ENCODE measurements around the gene DLG2.
"Not testable (repeated sequence)": the region's sequence is repeated elsewhere in the genome, so short reads cannot be mapped to it uniquely, and the experiment has no call there.

Gene DLG2

DNA sequence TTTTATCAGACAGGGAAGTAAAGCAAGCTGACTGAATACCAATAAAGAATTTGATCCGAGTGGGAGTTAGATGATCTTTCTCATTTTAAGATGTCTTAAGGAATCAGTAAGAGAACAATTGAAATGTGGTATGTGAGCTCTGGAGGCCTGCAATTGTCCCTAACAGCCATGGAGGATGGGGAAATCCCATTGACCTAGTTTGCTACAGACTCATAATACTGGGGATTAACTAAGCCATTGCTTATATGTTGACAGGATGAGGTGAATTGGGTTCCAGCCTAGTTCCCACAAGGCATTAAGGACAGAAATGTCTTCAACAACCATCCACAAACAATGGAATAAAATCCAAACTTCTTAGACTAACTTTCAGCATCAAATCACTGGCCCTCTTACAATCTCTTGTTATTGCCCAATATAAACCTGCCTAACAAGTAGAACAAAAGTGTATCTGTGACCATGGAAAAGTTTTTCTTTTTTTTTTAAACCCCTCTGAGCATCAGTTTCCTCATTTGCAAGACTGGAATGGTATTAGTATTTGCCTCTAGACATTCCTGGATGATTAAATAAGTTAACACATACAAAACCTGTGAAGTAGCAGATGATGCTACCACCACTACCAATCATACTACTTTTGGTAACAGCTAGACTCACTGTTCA is 773.2 kb downstream of the DLG2 start:
- H4K20me1 ChIP-seq (ENCODE audit: control insufficient read depth, insufficient read depth, low read depth, low read length): no peaks in the 10 kb centered on the region
- H3K4me1 ChIP-seq (ENCODE audit: control insufficient read depth, low read length): no peaks in the 10 kb centered on the region
- H3K36me3 ChIP-seq (ENCODE audit: control insufficient read depth, low read length): no peaks in the 10 kb centered on the region
- H3K9me3 ChIP-seq (ENCODE audit: control insufficient read depth, insufficient read depth, low read length): no peaks in the 10 kb centered on the region
- H3K27ac ChIP-seq (ENCODE audit: low read depth, low read length): no peak overlapping the region
- H3K9me2 ChIP-seq (replicated peaks; ENCODE audit: control insufficient read depth, low read length): no peaks in the 10 kb centered on the region
- TF ChIP-seq, protein P1, sequence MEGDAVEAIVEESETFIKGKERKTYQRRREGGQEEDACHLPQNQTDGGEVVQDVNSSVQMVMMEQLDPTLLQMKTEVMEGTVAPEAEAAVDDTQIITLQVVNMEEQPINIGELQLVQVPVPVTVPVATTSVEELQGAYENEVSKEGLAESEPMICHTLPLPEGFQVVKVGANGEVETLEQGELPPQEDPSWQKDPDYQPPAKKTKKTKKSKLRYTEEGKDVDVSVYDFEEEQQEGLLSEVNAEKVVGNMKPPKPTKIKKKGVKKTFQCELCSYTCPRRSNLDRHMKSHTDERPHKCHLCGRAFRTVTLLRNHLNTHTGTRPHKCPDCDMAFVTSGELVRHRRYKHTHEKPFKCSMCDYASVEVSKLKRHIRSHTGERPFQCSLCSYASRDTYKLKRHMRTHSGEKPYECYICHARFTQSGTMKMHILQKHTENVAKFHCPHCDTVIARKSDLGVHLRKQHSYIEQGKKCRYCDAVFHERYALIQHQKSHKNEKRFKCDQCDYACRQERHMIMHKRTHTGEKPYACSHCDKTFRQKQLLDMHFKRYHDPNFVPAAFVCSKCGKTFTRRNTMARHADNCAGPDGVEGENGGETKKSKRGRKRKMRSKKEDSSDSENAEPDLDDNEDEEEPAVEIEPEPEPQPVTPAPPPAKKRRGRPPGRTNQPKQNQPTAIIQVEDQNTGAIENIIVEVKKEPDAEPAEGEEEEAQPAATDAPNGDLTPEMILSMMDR (IDR thresholded peaks at IDR 0.05; ENCODE audit: low read depth, low read length, poor library complexity, severe bottlenecking): no peak
- no peak for TF ChIP-seq EZH2phosphoT487 (IDR thresholded peaks at IDR 0.05; ENCODE audit: borderline replicate concordance, low read length)
- no peaks in the 10 kb centered on the region for H3K27me3 ChIP-seq (ENCODE audit: control insufficient read depth, low read length)
- H3F3A ChIP-seq (ENCODE audit: control insufficient read depth, insufficient read depth): no peaks in the 10 kb centered on the region
- H3K79me2 ChIP-seq (ENCODE audit: control insufficient read depth, low read length): no peaks in the 10 kb centered on the region
- H3K4me2 ChIP-seq (ENCODE audit: low read length): no peak overlapping the region
- H3K4me3 ChIP-seq (ENCODE audit: low read length): no peak overlapping the region

DNA sequence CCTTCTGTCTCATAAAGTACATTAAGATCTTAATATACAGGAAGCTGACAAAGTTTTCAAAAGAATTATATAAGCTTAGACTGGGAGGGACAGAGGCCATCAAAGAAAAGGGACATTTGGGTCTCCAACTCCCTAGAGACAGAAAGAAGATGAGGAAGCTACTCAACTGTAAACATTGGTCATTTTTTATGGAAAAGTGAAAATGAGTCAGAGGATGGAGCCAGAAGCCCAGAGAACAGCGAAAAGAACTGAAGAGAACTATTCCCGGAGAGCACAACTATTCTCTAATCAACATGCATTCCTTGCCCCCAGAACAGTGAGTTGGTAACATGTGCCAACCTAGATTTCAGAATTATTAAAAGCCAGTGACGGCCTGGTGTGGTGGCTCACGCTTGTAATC is 779.3 kb downstream of the DLG2 start:
- Histone ChIP-seq H3F3A (ENCODE audit: control insufficient read depth, insufficient read depth) (no peaks in the 10 kb centered on the region), H3K4me1 (ENCODE audit: control insufficient read depth, low read length) (no peaks in the 10 kb centered on the region), H4K20me1 (ENCODE audit: control insufficient read depth, insufficient read depth, low read depth, low read length) (no peaks in the 10 kb centered on the region), H3K27me3 (ENCODE audit: control insufficient read depth, low read length) (no peaks in the 10 kb centered on the region), H3K4me2 (ENCODE audit: low read length) (no peak overlapping the region), H3K79me2 (ENCODE audit: control insufficient read depth, low read length) (no peaks in the 10 kb centered on the region), H3K9me3 (ENCODE audit: control insufficient read depth, insufficient read depth, low read length) (no peaks in the 10 kb centered on the region), H3K9me2 (replicated peaks; ENCODE audit: control insufficient read depth, low read length) (no peaks in the 10 kb centered on the region), H3K4me3 (ENCODE audit: low read length) (no peak overlapping the region), H3K27ac (ENCODE audit: low read depth, low read length) (no peak overlapping the region), H3K36me3 (ENCODE audit: control insufficient read depth, low read length) (no peaks in the 10 kb centered on the region)
- no peak for TF ChIP-seq EZH2phosphoT487 (IDR thresholded peaks at IDR 0.05; ENCODE audit: borderline replicate concordance, low read length)
- TF ChIP-seq, protein P1 (IDR thresholded peaks at IDR 0.05; ENCODE audit: low read depth, low read length, poor library complexity, severe bottlenecking): no peak

DNA sequence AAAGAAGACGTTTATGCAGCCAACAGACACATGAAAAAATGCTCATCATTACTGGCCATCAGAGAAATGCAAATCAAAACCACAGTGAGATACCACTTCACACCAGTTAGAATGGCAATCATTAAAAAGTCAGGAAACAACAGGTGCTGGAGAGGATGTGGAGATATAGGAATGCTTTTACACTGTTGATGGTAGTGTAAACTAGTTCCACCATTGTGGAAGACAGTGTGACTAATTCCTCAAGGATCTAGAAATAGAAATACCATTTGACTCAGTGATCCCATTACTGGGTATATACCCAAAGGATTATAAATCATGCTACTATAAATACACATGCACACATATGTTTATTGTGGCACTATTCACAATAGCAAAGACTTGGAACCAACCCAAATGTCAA is 786.9 kb downstream of the DLG2 start:
- not testable (repeated sequence) for H3K36me3 ChIP-seq (ENCODE audit: control insufficient read depth, low read length); H3K4me1 ChIP-seq (ENCODE audit: control insufficient read depth, low read length); H3K4me3 ChIP-seq (ENCODE audit: low read length); H3K9me3 ChIP-seq (ENCODE audit: control insufficient read depth, insufficient read depth, low read length); H4K20me1 ChIP-seq (ENCODE audit: control insufficient read depth, insufficient read depth, low read depth, low read length); H3F3A ChIP-seq (ENCODE audit: control insufficient read depth, insufficient read depth); H3K4me2 ChIP-seq (ENCODE audit: low read length); H3K79me2 ChIP-seq (ENCODE audit: control insufficient read depth, low read length); H3K27ac ChIP-seq (ENCODE audit: low read depth, low read length); H3K27me3 ChIP-seq (ENCODE audit: control insufficient read depth, low read length); H3K9me2 ChIP-seq (replicated peaks; ENCODE audit: control insufficient read depth, low read length)

DNA sequence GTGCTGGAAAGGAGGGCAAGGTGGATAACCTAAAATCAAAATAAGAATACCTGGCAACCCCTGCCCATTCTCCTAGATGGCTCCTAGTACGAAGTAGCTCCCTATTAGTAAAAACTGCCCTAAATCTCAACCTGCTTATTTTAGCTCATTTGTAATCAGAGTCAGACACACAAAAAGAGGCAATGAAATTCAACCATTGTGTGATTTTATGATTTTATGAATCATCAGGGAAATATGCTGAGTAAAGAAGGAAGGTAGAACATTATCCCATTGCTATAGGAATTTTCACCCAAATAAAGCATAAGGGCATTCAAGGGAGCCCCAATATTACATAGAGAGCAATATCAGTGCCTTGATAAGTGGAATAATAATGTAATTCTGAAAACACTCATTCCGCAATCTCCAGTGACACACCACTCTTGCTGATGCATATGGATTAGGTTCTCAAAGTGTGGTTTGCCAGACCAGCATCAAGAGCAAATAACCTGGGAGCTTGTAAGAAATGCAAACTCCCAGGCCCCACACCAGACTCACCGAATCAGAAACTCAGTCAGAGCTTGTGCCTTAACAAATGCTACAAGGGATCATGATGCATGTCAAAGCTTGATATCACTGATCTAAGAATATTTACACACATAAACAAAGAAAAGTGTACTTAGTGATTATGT is 789.6 kb downstream of the DLG2 start:
- Histone ChIP-seq H3K27me3 (ENCODE audit: control insufficient read depth, low read length) (no peaks in the 10 kb centered on the region), H3K9me2 (replicated peaks; ENCODE audit: control insufficient read depth, low read length) (no peaks in the 10 kb centered on the region), H3K4me2 (ENCODE audit: low read length) (no peak overlapping the region), H3K36me3 (ENCODE audit: control insufficient read depth, low read length) (no peaks in the 10 kb centered on the region), H4K20me1 (ENCODE audit: control insufficient read depth, insufficient read depth, low read depth, low read length) (no peaks in the 10 kb centered on the region), H3F3A (ENCODE audit: control insufficient read depth, insufficient read depth) (no peaks in the 10 kb centered on the region), H3K4me1 (ENCODE audit: control insufficient read depth, low read length) (no peaks in the 10 kb centered on the region), H3K4me3 (ENCODE audit: low read length) (no peak overlapping the region), H3K27ac (ENCODE audit: low read depth, low read length) (no peak overlapping the region), H3K79me2 (ENCODE audit: control insufficient read depth, low read length) (no peaks in the 10 kb centered on the region), H3K9me3 (ENCODE audit: control insufficient read depth, insufficient read depth, low read length) (no peaks in the 10 kb centered on the region)
- TF ChIP-seq EZH2phosphoT487 (IDR thresholded peaks at IDR 0.05; ENCODE audit: borderline replicate concordance, low read length): no peak
- TF ChIP-seq, protein P1 (IDR thresholded peaks at IDR 0.05; ENCODE audit: low read depth, low read length, poor library complexity, severe bottlenecking): no peak

Data from DOHH2 (cell line).